CD4-positive, alpha-beta T cell treated with Interleukin-4 for 4 hours (primary cell): ENCODE results near the gene ENKD1.

ENCODE experiments used
- DNase-seq: peaks from one replicate; pipeline ENCODE4 v3.0.0-alpha.2; 2020

Gene ENKD1

GRCh38 chr16:67662653-67663010, 3.9 kb downstream of the ENKD1 start:
- no peak for DNase-seq

- DNase-seq: no peak
Observed at GRCh38 chr16:67661886-67662652, 4.5 kb downstream of the ENKD1 start.

- no peak for DNase-seq
Observed at GRCh38 chr16:67661101-67661761, 5.3 kb downstream of the ENKD1 start.

- DNase-seq: peak; percentile 97
Observed at GRCh38 chr16:67660564-67661028, 6.0 kb downstream of the ENKD1 start, which contains the start of gene PARD6A. PARD6A (plus strand) TSS chr16:67660960; CDS start chr16:67661039, 79 bp downstream.

GRCh38 chr16:67659675-67660563, 6.6 kb downstream of the ENKD1 start, which contains the start of gene ACD:
ACD (minus strand) TSS chr16:67660260; CDS start chr16:67660220, 40 bp downstream.
- DNase-seq: peak; percentile 88

GRCh38 chr16:67658849-67659674, 7.5 kb downstream of the ENKD1 start:
- DNase-seq: no peak

- no peak for DNase-seq
Observed at GRCh38 chr16:67657751-67658518, 8.6 kb downstream of the ENKD1 start.

- no peak for DNase-seq
Observed at GRCh38 chr16:67657017-67657608, 9.4 kb downstream of the ENKD1 start.

- no peak for DNase-seq
Observed at GRCh38 chr16:67656344-67657016, 10.1 kb downstream of the ENKD1 start.

- DNase-seq: no peak
Observed at GRCh38 chr16:67655363-67655762, 11.2 kb downstream of the ENKD1 start.

GRCh38 chr16:67654403-67654911, 12.1 kb downstream of the ENKD1 start:
- DNase-seq: no peak

GRCh38 chr16:67653789-67654402, 12.7 kb downstream of the ENKD1 start:
- no peak for DNase-seq

- no peak for DNase-seq
Observed at GRCh38 chr16:67653128-67653788, 13.3 kb downstream of the ENKD1 start.

- DNase-seq: no peak
Observed at GRCh38 chr16:67652578-67653127, 13.9 kb downstream of the ENKD1 start.

GRCh38 chr16:67651847-67652246, 14.7 kb downstream of the ENKD1 start:
- DNase-seq: no peak

- no peak for DNase-seq
Observed at GRCh38 chr16:67651039-67651438, 15.5 kb downstream of the ENKD1 start.

GRCh38 chr16:67650023-67650422, 16.5 kb downstream of the ENKD1 start:
- DNase-seq: no peak

GRCh38 chr16:67649494-67649931, 17.0 kb downstream of the ENKD1 start:
- no peak for DNase-seq
